ENCODE data around the gene RANBP10.

GRCh38 chr16:67820608-67821259, 14.4 kb upstream of the RANBP10 start:
- TF ChIP-seq CTCF (IDR thresholded peaks at IDR 0.05) = no peak
- TF ChIP-seq POLR2A (IDR thresholded peaks at IDR 0.05) = no peak

Measured in right lobe of liver (tissue), 4 donors.